CD4-positive, alpha-beta T cell treated with Interferon alpha-2 for 1 hour (primary cell): Measurements from ENCODE around the gene PFDN5.
"Not testable (repeated sequence)": the region's sequence is repeated elsewhere in the genome, so short reads cannot be mapped to it uniquely, and the experiment has no call there.

Experiments used
- DNase-seq, 2 donors: peaks; one replicate each; pipeline ENCODE4 v3.0.0-alpha.2; 2020 to 2022

PFDN5 gene

GRCh38 chr12:53328043-53328435, 32.7 kb downstream of the PFDN5 start:
- DNase-seq, result no peak

GRCh38 chr12:53330671-53331070, 35.3 kb downstream of the PFDN5 start:
- no peak for DNase-seq

- DNase-seq, result not testable (repeated sequence)
Measured at GRCh38 chr12:53332339-53332738, 37.0 kb downstream of the PFDN5 start.

GRCh38 chr12:53332744-53333143, 37.4 kb downstream of the PFDN5 start:
- no peak for DNase-seq

GRCh38 chr12:53333289-53333688, 37.9 kb downstream of the PFDN5 start:
- no peak for DNase-seq

- DNase-seq, result no peak
Measured at GRCh38 chr12:53333845-53334244, 38.5 kb downstream of the PFDN5 start.

GRCh38 chr12:53334822-53335221, 39.5 kb downstream of the PFDN5 start:
- DNase-seq, result no peak

GRCh38 chr12:53336181-53336681, 40.9 kb downstream of the PFDN5 start, which contains the start of gene SP7:
SP7 (minus strand) TSS chr12:53336354; CDS start chr12:53335646, 708 bp downstream.
- DNase-seq, result peak in 1 of 2 donors; percentile 8

GRCh38 chr12:53338017-53338416, 42.7 kb downstream of the PFDN5 start:
- no peak for DNase-seq

- no peak for DNase-seq
Measured at GRCh38 chr12:53338916-53339315, 43.6 kb downstream of the PFDN5 start.

- DNase-seq, result no peak
Measured at GRCh38 chr12:53340398-53340797, 45.1 kb downstream of the PFDN5 start.

GRCh38 chr12:53343449-53343848, 48.1 kb downstream of the PFDN5 start:
- no peak for DNase-seq

- DNase-seq, result no peak
Measured at GRCh38 chr12:53343969-53344368, 48.6 kb downstream of the PFDN5 start.

- no peak for DNase-seq
Measured at GRCh38 chr12:53344487-53344823, 49.1 kb downstream of the PFDN5 start.

- peak; percentile 74 to 79 for DNase-seq
Measured at GRCh38 chr12:53344824-53345485, 49.6 kb downstream of the PFDN5 start.

GRCh38 chr12:53345486-53346188, 50.3 kb downstream of the PFDN5 start:
- no peak for DNase-seq

GRCh38 chr12:53346491-53346890, 51.1 kb downstream of the PFDN5 start:
- no peak for DNase-seq

- DNase-seq, result no peak
Measured at GRCh38 chr12:53347905-53348304, 52.6 kb downstream of the PFDN5 start.
